ENCODE data around the gene UBR2. TPM values are rescaled to one million over a fixed set of nuclear protein-coding genes. Genes with fewer than 3 reads are reported as not detected.
A peak's percentile ranks its signal among the peaks of the same experiment; 100 is the strongest.

The UBR2 gene
- total and polyA plus RNA-seq, 9 of the 15 experiments (the other 6 are each of a cell fraction or from before 2014, with no cell fraction given): 9.1 to 38.9 (median 23.4) TPM

- no peak for TF ChIP-seq ZBTB33 (CRISPR knock-in tag; IDR thresholded peaks at IDR 0.05)
- no peak for TF ChIP-seq ADNP (tag; IDR thresholded peaks at IDR 0.05)
- no peak for TF ChIP-seq CC2D1A (IDR thresholded peaks at IDR 0.05)
- TF ChIP-seq PBX2 (CRISPR knock-in tag; IDR thresholded peaks at IDR 0.05; ENCODE audit: low read depth): no peak
- TF ChIP-seq PBX2 (tag; conservative IDR thresholded peaks at IDR 0.05; ENCODE audit: low read depth): no peak
- no peak for TF ChIP-seq LCOR (CRISPR knock-in tag; IDR thresholded peaks at IDR 0.05)
- no peak for TF ChIP-seq HNRNPH1 (optimal IDR thresholded peaks at IDR 0.05; ENCODE audit: low read depth, low read length)
- 0 out of 4 replicates have a peak, but pooled peaks of 1 of the 2 experiments have one; percentile 21 for TF ChIP-seq ZMIZ1 (IDR thresholded peaks at IDR 0.05; ENCODE audit: low read depth in 2 of 2, low read length in 2 of 2)
- peak; percentile 55 for TF ChIP-seq RBFOX2 (IDR thresholded peaks at IDR 0.05; ENCODE audit: low read depth, low read length)
- TF ChIP-seq SRSF1 (IDR thresholded peaks at IDR 0.05; ENCODE audit: low read depth, low read length): no peak
- no peak for TF ChIP-seq SIX5 (IDR thresholded peaks at IDR 0.05; ENCODE audit: borderline replicate concordance in 1 of 2, insufficient read depth in 1 of 2, low read depth in 1 of 2, low read length in 2 of 2)
- no peak for TF ChIP-seq ATF1 (CRISPR knock-in tag; IDR thresholded peaks at IDR 0.05)
- TF ChIP-seq ATF1 (tag; IDR thresholded peaks at IDR 0.05): 0 out of 2 replicates have a peak, but pooled peaks have one; percentile 14
- TF ChIP-seq FOXJ3 (CRISPR knock-in tag; IDR thresholded peaks at IDR 0.05): no peak
- no peak for TF ChIP-seq HDAC3 (IDR thresholded peaks at IDR 0.05; ENCODE audit: borderline replicate concordance, partially characterized antibody)
- no peak for TF ChIP-seq MYC (IDR thresholded peaks at IDR 0.05; ENCODE audit: low read depth, low read length)
- no peak for TF ChIP-seq MYC (CRISPR knock-in tag; IDR thresholded peaks at IDR 0.05; ENCODE audit: borderline replicate concordance, low read depth)
- TF ChIP-seq NR3C1 (CRISPR knock-in tag; IDR thresholded peaks at IDR 0.05): no peak
- TF ChIP-seq ZZZ3 (IDR thresholded peaks at IDR 0.05): no peak
Measured at GRCh38 chr6:42704251-42704936, 140.6 kb downstream of the UBR2 start (continued).
